ENCODE results near the gene DNASE1L3.
"Not testable (repeated sequence)": the region's sequence is repeated elsewhere in the genome, so short reads cannot be mapped to it uniquely, and the experiment has no call there.

DNA sequence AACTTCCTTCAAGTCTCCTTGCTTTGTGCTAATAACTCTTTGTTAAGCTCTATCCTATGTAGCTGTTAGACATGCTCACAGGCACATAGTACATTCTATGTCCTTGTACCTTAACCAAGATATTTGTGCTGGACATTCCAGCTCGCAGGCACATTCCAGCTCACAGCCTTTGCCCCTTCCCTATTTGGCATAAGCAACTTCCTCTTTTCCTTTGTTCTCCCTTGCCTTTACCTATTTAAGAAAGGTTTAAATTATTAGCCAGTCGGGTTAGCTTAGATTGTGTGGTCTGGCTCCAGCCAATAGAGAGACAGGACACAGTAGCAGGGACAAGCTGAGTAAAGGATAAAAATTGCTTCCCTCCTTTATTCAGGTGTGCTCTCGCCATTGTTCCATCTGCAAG lies 9.3 kb downstream of the DNASE1L3 start:
- TF ChIP-seq, protein P1, sequence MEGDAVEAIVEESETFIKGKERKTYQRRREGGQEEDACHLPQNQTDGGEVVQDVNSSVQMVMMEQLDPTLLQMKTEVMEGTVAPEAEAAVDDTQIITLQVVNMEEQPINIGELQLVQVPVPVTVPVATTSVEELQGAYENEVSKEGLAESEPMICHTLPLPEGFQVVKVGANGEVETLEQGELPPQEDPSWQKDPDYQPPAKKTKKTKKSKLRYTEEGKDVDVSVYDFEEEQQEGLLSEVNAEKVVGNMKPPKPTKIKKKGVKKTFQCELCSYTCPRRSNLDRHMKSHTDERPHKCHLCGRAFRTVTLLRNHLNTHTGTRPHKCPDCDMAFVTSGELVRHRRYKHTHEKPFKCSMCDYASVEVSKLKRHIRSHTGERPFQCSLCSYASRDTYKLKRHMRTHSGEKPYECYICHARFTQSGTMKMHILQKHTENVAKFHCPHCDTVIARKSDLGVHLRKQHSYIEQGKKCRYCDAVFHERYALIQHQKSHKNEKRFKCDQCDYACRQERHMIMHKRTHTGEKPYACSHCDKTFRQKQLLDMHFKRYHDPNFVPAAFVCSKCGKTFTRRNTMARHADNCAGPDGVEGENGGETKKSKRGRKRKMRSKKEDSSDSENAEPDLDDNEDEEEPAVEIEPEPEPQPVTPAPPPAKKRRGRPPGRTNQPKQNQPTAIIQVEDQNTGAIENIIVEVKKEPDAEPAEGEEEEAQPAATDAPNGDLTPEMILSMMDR (IDR thresholded peaks at IDR 0.05) = not testable (repeated sequence)
- not testable (repeated sequence) for TF ChIP-seq ESRRA (IDR thresholded peaks at IDR 0.05; ENCODE audit: borderline replicate concordance, low read length); POLR2A (IDR thresholded peaks at IDR 0.05; ENCODE audit: low read length); POLR2AphosphoS2 (conservative IDR thresholded peaks at IDR 0.05; ENCODE audit: low read length); KDM5A (IDR thresholded peaks at IDR 0.05); EP300 (IDR thresholded peaks at IDR 0.05)
- TF ChIP-seq, protein P2, sequence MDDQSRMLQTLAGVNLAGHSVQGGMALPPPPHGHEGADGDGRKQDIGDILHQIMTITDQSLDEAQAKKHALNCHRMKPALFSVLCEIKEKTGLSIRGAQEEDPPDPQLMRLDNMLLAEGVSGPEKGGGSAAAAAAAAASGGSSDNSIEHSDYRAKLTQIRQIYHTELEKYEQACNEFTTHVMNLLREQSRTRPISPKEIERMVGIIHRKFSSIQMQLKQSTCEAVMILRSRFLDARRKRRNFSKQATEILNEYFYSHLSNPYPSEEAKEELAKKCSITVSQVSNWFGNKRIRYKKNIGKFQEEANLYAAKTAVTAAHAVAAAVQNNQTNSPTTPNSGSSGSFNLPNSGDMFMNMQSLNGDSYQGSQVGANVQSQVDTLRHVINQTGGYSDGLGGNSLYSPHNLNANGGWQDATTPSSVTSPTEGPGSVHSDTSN (IDR thresholded peaks at IDR 0.05) = not testable (repeated sequence)
- TF ChIP-seq, protein P3, sequence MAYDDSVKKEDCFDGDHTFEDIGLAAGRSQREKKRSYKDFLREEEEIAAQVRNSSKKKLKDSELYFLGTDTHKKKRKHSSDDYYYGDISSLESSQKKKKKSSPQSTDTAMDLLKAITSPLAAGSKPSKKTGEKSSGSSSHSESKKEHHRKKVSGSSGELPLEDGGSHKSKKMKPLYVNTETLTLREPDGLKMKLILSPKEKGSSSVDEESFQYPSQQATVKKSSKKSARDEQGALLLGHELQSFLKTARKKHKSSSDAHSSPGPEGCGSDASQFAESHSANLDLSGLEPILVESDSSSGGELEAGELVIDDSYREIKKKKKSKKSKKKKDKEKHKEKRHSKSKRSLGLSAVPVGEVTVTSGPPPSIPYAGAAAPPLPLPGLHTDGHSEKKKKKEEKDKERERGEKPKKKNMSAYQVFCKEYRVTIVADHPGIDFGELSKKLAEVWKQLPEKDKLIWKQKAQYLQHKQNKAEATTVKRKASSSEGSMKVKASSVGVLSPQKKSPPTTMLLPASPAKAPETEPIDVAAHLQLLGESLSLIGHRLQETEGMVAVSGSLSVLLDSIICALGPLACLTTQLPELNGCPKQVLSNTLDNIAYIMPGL (CRISPR knock-in tag; IDR thresholded peaks at IDR 0.05; ENCODE audit: borderline replicate concordance) = not testable (repeated sequence)
- TF ChIP-seq, protein P4, sequence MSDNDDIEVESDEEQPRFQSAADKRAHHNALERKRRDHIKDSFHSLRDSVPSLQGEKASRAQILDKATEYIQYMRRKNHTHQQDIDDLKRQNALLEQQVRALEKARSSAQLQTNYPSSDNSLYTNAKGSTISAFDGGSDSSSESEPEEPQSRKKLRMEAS (IDR thresholded peaks at IDR 0.05) = not testable (repeated sequence)

Data from A549 (cell line).